Testis (tissue), 2 donors: ENCODE results near the gene PTCH2.

Experiments used
- CTCF ChIP-seq, 3 experiments: fragments of 450-650 bp in 2 of 3; fragments of 200-600 bp in 1 of 3; sonication (generic) in 1 of 3; IDR thresholded peaks; one replicate each; pipeline ENCODE4 v1.5.1; 2016 to 2019; ENCODE audit warnings: antibody characterized with exemption in 3 of 3, mild to moderate bottlenecking in 2 of 3, moderate library complexity in 1 of 3
- POLR2A ChIP-seq: fragments of 450-650 bp; IDR thresholded peaks from one replicate; pipeline ENCODE4 v1.6.1; 2017; ENCODE audit warnings: antibody characterized with exemption, mild to moderate bottlenecking, moderate library complexity

DNA sequence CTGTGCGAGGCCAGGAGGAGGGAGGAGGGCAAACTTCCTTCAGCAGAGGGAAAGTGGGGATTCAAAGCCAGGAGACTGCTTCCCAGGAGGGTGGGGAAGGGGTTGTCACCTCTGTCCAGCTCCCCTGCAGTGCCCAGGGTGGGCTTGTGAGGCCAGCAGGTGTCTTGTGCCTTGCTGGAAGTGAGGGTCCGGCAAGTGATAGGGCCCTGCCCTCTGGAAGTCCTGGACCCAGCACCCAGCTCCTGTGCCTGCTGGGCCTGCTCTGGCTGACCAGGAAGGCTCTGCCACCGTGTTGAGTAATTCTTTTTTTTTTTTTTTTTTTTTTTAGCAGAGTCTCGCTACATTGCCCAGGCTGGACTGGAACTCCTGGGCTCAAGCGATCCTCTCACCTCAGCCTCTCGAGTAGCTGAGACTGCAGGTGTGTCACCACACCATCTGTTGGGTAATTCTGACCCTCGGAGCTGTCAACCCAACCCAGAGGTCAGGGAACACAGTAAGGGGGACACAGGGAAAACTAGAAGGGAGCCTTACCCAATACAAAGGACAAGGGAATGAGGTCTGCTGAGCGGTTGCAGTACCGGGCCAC, 56.1 kb downstream of the PTCH2 start:
- TF ChIP-seq POLR2A (no peak), CTCF (IDR thresholded peaks at IDR 0.05) (no peak)
